Smooth muscle cell (in vitro differentiated cells): ENCODE data around the gene LRRC74B. TPM values are rescaled to one million over a fixed set of nuclear protein-coding genes. Genes with fewer than 3 reads are reported as not detected.
"Not testable (repeated sequence)": the region's sequence is repeated elsewhere in the genome, so short reads cannot be mapped to it uniquely, and the experiment has no call there.

Experiments used
- DNase-seq: peaks from one replicate; lab custom pipeline; 2025; ENCODE audit not compliant: unreplicated experiment; lab: John Stamatoyannopoulos, UW
- H2AFZ ChIP-seq: fragments of 200-600 bp; sonication (generic); 2 replicates; pipeline ENCODE4 v1.6.0; 2016; ENCODE audit warnings: antibody characterized with exemption, low read depth, mild to moderate bottlenecking
- H3F3A ChIP-seq: fragments of 200-600 bp; sonication (generic); 2 replicates; pipeline ENCODE4 v1.6.0; 2017; ENCODE audit warnings: antibody characterized with exemption, low read depth
- H3K27ac ChIP-seq: fragments of 200-600 bp; sonication (generic); 2 replicates; pipeline ENCODE4 v1.5.1; 2016; ENCODE audit warnings: low read depth, mild to moderate bottlenecking
- H3K27me3 ChIP-seq: fragments of 200-600 bp; sonication (generic); 2 replicates; pipeline ENCODE4 v1.6.1; 2016; ENCODE audit warnings: low read depth, mild to moderate bottlenecking
- H3K36me3 ChIP-seq: fragments of 200-600 bp; sonication (generic); 2 replicates; pipeline ENCODE4 v1.5.1; 2016; ENCODE audit warnings: low read depth
- H3K4me1 ChIP-seq: fragments of 200-600 bp; sonication (generic); 2 replicates; pipeline ENCODE4 v1.5.1; 2016; ENCODE audit warnings: low read depth
- H3K4me2 ChIP-seq: fragments of 200-600 bp; sonication (generic); 2 replicates; pipeline ENCODE4 v1.6.0; 2016; ENCODE audit warnings: mild to moderate bottlenecking
- H3K4me3 ChIP-seq: fragments of 200-600 bp; sonication (generic); 2 replicates; pipeline ENCODE4 v1.5.1; 2016; ENCODE audit warnings: mild to moderate bottlenecking
- H3K79me2 ChIP-seq: fragments of 200-600 bp; sonication (generic); 2 replicates; pipeline ENCODE4 v1.6.0; 2016; ENCODE audit warnings: low read depth, mild to moderate bottlenecking
- H3K9ac ChIP-seq: fragments of 200-600 bp; sonication (generic); 2 replicates; pipeline ENCODE4 v1.6.0; 2016; ENCODE audit warnings: low read depth
- H3K9me3 ChIP-seq: fragments of 200-600 bp; sonication (generic); replicated peaks from 2 replicates; pipeline ENCODE4 v1.5.1; 2016; ENCODE audit warnings: low read depth
- H4K20me1 ChIP-seq: fragments of 200-600 bp; sonication (generic); 2 replicates; pipeline ENCODE4 v1.6.0; 2016; ENCODE audit warnings: low read depth
- CTCF ChIP-seq: fragments of 200-600 bp; sonication (generic); IDR thresholded peaks from 2 replicates; pipeline ENCODE4 v1.5.1; 2017; ENCODE audit warnings: borderline replicate concordance, mild to moderate bottlenecking, antibody characterized with exemption; ENCODE audit not compliant: insufficient read depth, poor library complexity, severe bottlenecking
- WGBS: methylation state at CpG from one replicate; pipeline ENCODE4 v1.1.7; 2016; ENCODE audit warnings: low lambda C conversion rate; 5-methylcytosine and 5-hydroxymethylcytosine counted together
- polyA plus RNA-seq: library from polyadenylated mRNA; unstranded; fragments of >200 nt; fragmentation: Nextera tagmentation; extraction: Ambion mirVana; gene quantifications from 2 replicates; pipeline ENCODE4 v1.2.1, GENCODE V29; 2016
- total RNA-seq: library from RNA; depleted of rRNA; stranded (reverse); fragments of >200 nt; gene quantifications from 2 replicates; pipeline ENCODE4 v1.2.3, GENCODE V29; 2014

The LRRC74B gene
- total and polyA plus RNA-seq, 2 experiments from 2014 or later = not detected

- H3K4me3 ChIP-seq = no peak overlapping the region
- no peaks in the 10 kb centered on the region for H3K4me1 ChIP-seq
- H3K4me2 ChIP-seq = no peak overlapping the region
- no peaks in the 10 kb centered on the region for H3K27me3 ChIP-seq
- H3K27ac ChIP-seq = no peak overlapping the region
- no peak for TF ChIP-seq CTCF
- no peaks in the 10 kb centered on the region for H3F3A ChIP-seq
- H3K9ac ChIP-seq = no peak overlapping the region
- DNase-seq = no peak
- no peaks in the 10 kb centered on the region for H4K20me1 ChIP-seq
- no peaks in the 10 kb centered on the region for H3K9me3 ChIP-seq
- WGBS = 76% methylated on average over 5 of the region's 5 CpGs
- no peak overlapping the region for H2AFZ ChIP-seq
- no peaks in the 10 kb centered on the region for H3K36me3 ChIP-seq
- no peaks in the 10 kb centered on the region for H3K79me2 ChIP-seq
Measured at GRCh38 chr22:21069375-21069774, 23.6 kb downstream of the LRRC74B start.

GRCh38 chr22:21070690-21071615 lies 25.2 kb downstream of the LRRC74B start:
- Histone ChIP-seq H3K27ac (no peak overlapping the region), H4K20me1 (no peaks in the 10 kb centered on the region), H3K4me2 (no peak overlapping the region), H3K27me3 (no peaks in the 10 kb centered on the region), H3K9me3 (no peaks in the 10 kb centered on the region), H2AFZ (no peak overlapping the region), H3K4me1 (no peaks in the 10 kb centered on the region), H3K4me3 (no peak overlapping the region), H3F3A (no peaks in the 10 kb centered on the region), H3K9ac (no peak overlapping the region), H3K79me2 (no peaks in the 10 kb centered on the region), H3K36me3 (no peaks in the 10 kb centered on the region)
- WGBS = 91% methylated on average over 17 of the region's 17 CpGs
- no peak for TF ChIP-seq CTCF
- DNase-seq = no peak

- H3K9me3 ChIP-seq = not testable (repeated sequence)
Measured at GRCh38 chr22:21071796-21072195, 26.1 kb downstream of the LRRC74B start.

GRCh38 chr22:21073023-21073422 lies 27.3 kb downstream of the LRRC74B start:
- H3K27ac ChIP-seq = no peak overlapping the region
- no peaks in the 10 kb centered on the region for H3K79me2 ChIP-seq
- no peaks in the 10 kb centered on the region for H3K36me3 ChIP-seq
- TF ChIP-seq CTCF = no peak
- H3F3A ChIP-seq = no peaks in the 10 kb centered on the region
- no peaks in the 10 kb centered on the region for H3K9me3 ChIP-seq
- H3K27me3 ChIP-seq = no peaks in the 10 kb centered on the region
- H2AFZ ChIP-seq = no peak overlapping the region
- no peaks in the 10 kb centered on the region for H3K4me1 ChIP-seq
- H3K4me2 ChIP-seq = no peak overlapping the region
- no peak for DNase-seq
- 77% methylated on average over 3 of the region's 3 CpGs for WGBS
- H3K9ac ChIP-seq = no peak overlapping the region
- H4K20me1 ChIP-seq = no peaks in the 10 kb centered on the region
- no peak overlapping the region for H3K4me3 ChIP-seq

More at GRCh38 chr22:21071796-21072195, 26.1 kb downstream of the LRRC74B start:
- H4K20me1 ChIP-seq, H3F3A ChIP-seq, DNase-seq, H3K79me2 ChIP-seq, H2AFZ ChIP-seq, H3K4me2 ChIP-seq, H3K36me3 ChIP-seq, H3K4me3 ChIP-seq, H3K27ac ChIP-seq, H3K27me3 ChIP-seq, H3K4me1 ChIP-seq, H3K9ac ChIP-seq: not testable (repeated sequence)
- 77% methylated on average over 8 of the region's 8 CpGs for WGBS
